IPS-11a (cell line): ENCODE data around the gene IRF5.
A peak's percentile ranks its signal among the peaks of the same experiment; 100 is the strongest.

ENCODE experiments used
- H3K4me3 ChIP-seq: one replicate; pipeline ENCODE4 v1.5.1; 2013; ENCODE audit warnings: low read depth, low read length, control low read depth

IRF5 gene, protein sequence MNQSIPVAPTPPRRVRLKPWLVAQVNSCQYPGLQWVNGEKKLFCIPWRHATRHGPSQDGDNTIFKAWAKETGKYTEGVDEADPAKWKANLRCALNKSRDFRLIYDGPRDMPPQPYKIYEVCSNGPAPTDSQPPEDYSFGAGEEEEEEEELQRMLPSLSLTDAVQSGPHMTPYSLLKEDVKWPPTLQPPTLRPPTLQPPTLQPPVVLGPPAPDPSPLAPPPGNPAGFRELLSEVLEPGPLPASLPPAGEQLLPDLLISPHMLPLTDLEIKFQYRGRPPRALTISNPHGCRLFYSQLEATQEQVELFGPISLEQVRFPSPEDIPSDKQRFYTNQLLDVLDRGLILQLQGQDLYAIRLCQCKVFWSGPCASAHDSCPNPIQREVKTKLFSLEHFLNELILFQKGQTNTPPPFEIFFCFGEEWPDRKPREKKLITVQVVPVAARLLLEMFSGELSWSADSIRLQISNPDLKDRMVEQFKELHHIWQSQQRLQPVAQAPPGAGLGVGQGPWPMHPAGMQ

DNA sequence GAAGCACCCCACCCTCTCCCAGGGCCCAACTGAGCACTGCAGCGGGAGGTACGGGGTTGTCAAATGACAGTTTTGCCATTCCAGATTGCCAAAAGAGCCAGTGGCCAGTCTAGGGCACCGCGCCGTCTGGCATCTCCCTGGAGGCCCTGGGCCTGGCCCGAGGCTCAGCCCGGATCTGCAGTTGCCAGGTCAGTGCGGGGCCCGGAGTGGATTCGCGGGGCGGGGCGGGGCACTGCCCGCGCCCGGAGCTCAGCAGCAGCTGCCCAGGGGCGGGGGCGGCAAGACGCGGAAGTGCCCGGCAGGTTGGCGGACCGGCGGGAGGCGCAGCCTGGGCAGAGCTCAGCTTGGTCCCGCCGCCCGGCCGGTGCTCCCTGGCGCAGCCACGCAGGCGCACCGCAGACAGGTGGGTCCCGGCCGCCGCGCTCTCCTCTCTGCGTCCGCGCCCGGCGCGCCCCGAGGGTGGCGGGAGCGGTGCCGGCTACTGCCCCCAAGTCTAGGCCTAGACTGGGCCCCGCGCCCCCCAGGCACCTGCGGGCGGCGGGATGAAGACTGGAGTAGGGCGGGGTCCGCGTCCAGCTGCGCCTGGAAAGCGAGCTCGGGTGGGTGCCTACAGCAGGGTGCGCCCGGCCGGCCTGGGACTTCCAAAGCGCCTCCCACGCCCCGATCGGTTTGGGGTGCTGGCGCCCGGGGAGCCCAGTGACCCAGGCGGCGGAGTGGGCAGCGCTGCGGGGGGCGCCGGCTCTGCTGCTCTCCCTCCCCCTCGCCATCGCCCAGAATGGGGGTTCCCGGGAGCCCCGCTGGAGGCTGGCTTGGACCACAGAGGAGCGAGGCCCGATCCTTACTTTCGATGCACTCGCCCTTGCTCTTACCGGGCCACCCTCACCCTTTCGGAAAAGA lies at the start of gene IRF5:
TSS of gene IRF5 (plus strand) at position 281 of the 897 bp plus-strand sequence. CDS start 4,155 bp downstream, outside the sequence.
- peak within 1 kb of the TSS; percentile 51 for H3K4me3 ChIP-seq

- H3K4me3 ChIP-seq: no peak overlapping the region
Observed at GRCh38 chr7:128888039-128888755, 49.5 kb upstream of the IRF5 start.

GRCh38 chr7:128888756-128889095 lies 49.0 kb upstream of the IRF5 start:
- H3K4me3 ChIP-seq: no peak overlapping the region

GRCh38 chr7:128889121-128889520 lies 48.6 kb upstream of the IRF5 start:
- no peak overlapping the region for H3K4me3 ChIP-seq

GRCh38 chr7:128890306-128891109 lies 47.2 kb upstream of the IRF5 start:
- peak overlapping the region; percentile 31 for H3K4me3 ChIP-seq

DNA sequence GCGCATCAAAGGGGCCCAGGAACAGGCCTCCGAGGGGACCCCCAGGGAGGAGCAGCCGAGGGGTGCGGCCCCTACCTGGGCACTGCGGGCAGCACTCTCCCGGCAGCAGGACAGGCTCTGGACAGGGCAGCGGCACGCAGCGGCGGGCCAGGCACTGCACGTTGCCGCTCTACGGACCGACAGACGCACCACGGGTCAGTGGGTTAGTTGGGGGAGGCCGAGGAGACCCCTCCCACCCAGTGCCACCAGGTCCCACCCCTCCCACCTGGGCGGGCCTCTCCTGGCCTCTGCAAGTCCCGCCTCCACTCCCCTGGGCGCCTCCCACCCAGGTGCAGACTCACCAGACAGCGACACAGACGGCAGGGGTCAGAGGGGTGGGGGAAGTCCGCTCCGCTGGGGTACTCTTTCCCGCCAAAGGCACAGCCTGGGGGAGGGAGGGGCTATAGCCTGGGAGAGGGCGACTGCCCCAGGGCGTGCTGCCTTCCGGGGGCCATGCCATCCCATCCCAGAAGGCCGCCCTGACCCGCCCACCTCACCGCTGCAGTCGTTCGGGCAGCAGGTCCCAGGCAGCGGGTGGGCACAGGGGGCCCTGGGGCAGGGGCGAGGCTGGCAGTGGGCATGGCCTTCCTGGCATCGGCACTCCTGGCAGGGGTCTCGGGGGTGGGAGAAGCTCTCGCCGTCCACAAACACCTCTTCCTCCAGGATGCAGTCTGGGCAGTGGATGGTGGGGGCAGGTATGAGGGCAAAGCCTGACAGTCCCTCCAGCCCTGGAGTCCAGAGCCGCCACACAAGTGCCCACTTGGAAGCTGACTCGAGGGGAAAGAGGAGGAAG lies 46.4 kb upstream of the IRF5 start:
- H3K4me3 ChIP-seq: peak overlapping the region; percentile 31

GRCh38 chr7:128891942-128892269 lies 45.8 kb upstream of the IRF5 start:
- H3K4me3 ChIP-seq: no peak overlapping the region

DNA sequence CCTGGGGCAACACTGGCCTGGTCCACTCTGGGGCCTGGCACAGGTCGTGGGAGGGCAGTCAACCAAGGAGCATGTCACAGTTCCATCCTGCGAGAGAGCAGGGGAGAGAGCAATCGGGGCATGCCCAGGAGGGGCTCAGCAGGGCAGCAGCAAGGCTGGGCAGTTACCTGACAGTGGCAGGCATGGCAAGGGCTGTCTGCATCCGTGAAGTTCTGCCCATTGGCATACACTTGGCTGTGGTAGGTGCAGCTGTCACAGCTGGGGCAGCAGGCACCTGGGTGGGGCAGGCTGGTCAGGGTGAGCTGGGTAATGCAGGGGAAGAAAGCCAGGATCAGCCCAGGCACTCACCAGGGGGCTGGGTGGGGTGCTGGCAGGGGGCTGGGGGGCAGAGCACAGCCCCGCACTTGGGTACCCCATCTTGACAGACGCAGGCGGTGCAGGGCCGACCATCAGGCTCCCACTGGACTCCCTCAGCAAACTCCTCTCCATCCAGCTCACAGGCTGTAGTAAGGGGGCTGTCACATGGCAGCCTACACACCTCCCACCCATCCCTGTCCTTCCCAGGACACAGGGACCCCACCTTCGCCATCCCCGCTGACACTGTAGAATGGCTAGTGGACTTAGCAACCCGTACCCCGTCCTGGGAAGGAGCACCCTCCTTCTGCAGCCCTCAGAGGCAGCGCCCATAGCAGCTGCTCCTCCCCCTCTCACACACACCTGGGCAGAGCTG lies 45.0 kb upstream of the IRF5 start:
- H3K4me3 ChIP-seq: no peak overlapping the region

GRCh38 chr7:128893251-128894100 lies 44.3 kb upstream of the IRF5 start:
- H3K4me3 ChIP-seq: no peak overlapping the region

DNA sequence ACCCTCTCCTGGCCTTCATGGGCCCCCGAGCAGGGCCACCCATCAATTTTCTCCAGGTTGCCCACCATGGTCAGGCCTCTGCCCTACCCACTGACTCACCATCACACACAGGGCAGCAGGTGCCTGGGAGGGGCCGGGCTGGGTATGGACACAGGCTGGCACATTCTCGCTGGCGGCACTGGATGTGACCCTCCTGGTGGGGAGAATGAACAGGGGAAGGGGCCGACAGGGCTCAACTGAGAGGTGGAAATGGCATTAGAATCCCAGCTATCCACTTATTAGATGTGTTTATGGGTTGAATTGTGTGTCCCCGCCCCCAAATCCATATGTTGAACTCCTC lies 43.7 kb upstream of the IRF5 start:
- H3K4me3 ChIP-seq: no peak overlapping the region

- no peak overlapping the region for H3K4me3 ChIP-seq
Observed at GRCh38 chr7:128895320-128895719, 42.4 kb upstream of the IRF5 start.

GRCh38 chr7:128899392-128899791 lies 38.3 kb upstream of the IRF5 start:
- H3K4me3 ChIP-seq: no peak overlapping the region

DNA sequence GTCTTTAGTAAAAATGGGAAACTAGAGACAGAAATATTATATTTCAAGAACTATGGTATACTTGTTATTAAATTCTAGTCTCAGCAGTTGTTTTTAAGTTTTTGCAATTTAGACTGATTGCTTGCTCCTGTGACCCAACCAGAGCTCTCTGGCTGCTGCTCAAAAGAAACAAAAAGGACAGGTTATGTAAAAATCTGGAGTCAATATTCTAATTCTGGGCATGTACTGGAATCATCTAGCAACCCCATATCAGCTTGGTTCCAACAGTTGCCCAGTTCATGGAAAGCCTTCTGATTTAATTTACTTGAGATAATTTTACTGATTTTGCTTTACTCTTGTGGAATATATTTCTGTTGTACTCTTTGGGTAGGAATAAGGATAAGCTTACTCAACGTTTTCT lies 37.5 kb upstream of the IRF5 start:
- no peak overlapping the region for H3K4me3 ChIP-seq

DNA sequence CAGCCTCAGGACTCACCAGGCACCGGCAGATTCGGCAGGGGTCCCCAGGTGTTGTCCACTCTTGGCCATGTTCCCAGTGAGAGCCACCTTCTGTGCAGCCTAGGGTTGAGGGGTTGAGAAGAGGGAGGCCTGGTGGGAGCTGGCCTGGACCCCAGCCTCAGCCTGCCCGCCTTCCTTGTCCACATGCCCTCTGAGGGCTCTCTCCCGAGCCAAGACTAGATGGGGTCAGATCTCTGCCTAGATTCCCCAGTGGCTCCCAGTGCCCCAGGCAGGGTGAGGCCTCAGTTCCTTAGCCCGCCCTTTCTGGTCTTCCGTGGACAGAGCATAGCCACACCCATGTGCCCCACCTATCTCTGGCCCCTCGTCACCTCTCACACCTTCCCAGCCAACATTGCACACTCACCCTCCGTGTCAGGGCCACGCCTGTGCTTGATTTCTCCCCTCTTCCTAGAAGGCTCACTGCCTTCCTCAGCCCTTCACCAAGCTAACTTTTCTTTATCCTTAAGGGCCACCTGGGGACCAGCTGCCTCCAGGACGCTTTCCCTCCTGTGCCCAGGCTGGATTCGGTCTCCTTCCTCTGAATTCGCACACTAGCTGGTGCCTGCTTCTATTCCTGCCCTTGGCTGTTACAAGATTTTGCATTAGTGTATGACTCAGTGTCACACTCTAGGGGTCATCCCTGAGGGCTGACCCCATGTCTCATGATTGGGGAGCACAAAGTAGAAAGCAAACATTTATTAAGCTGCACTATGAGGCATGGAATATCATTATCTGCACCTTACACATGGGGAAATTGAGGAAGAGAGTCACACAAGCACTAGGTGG lies 34.8 kb upstream of the IRF5 start:
- H3K4me3 ChIP-seq: no peak overlapping the region

DNA sequence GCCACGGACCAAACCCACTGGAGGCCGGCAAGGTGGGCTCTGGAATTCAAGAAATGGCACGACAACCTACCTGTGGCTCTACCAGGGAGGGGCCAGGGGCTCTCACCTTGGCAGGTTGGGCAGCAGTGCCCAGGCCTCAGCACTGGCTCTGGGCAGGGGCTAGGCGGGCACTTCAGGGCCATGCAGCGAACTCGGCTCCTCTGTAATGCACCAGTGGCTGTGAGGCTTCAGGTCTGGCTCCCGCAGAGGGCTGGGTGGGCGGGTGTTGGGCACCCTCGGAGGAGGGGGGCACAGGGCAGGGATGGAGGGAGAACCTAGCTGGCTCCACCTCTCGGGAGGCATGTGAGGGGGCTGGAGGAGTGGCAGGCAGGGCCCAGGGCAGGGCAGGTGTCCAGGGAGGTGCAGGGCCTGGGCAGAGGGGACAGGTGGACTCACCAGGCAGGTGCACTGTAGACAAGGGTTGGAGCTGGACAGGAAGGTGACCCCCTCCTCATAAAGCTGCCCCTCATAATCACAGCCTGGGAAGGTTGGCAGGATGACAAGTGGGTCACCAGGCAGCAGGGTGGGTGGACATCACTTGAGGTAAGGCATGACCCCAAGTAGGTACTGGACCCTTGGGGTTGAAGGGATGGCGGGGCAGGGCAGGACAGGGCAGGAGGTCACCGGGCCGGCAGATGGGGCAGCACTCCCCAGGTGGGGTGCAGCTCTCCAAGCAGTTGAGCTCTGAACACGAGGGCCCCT lies 33.9 kb upstream of the IRF5 start:
- H3K4me3 ChIP-seq: no peak overlapping the region

GRCh38 chr7:128904381-128905197 lies 33.1 kb upstream of the IRF5 start:
- H3K4me3 ChIP-seq: no peak overlapping the region
